KG1 (cell line): ENCODE data around the gene TRMT1L.
A peak's percentile ranks its signal among the peaks of the same experiment; 100 is the strongest.
"Not testable (repeated sequence)": the region's sequence is repeated elsewhere in the genome, so short reads cannot be mapped to it uniquely, and the experiment has no call there.

Experiments used
- DNase-seq: peaks from one replicate; lab custom pipeline; 2025; lab: John Stamatoyannopoulos, UW

The TRMT1L gene

GRCh38 chr1:185156854-185157598 lies at the start of gene TRMT1L, which contains the start of gene SWT1:
Gene TRMT1L (minus strand): TSS chr1:185156953. CDS start chr1:185156712, 241 bp downstream.
Gene SWT1 (plus strand): TSS chr1:185157167. CDS start chr1:185160842, 3,675 bp downstream.
- peak; percentile 98 for DNase-seq

- no peak for DNase-seq
Observed at GRCh38 chr1:185200889-185201288, 44.1 kb upstream of the TRMT1L start.

- DNase-seq, result not testable (repeated sequence)
Observed at GRCh38 chr1:185198712-185199111, 42.0 kb upstream of the TRMT1L start.

GRCh38 chr1:185193756-185194155 lies 37.0 kb upstream of the TRMT1L start:
- DNase-seq, result no peak

GRCh38 chr1:185170291-185170848 lies 13.6 kb upstream of the TRMT1L start:
- DNase-seq, result peak; percentile 85

- DNase-seq, result no peak
Observed at GRCh38 chr1:185166106-185166505, 9.4 kb upstream of the TRMT1L start.

- no peak for DNase-seq
Observed at GRCh38 chr1:185162491-185162890, 5.7 kb upstream of the TRMT1L start.

- DNase-seq, result no peak
Observed at GRCh38 chr1:185159966-185160365, 3.2 kb upstream of the TRMT1L start.

- DNase-seq, result no peak
Observed at GRCh38 chr1:185158800-185159199, 2.0 kb upstream of the TRMT1L start.

- no peak for DNase-seq
Observed at GRCh38 chr1:185157599-185158412, 1.1 kb upstream of the TRMT1L start.

- peak; percentile 59 for DNase-seq
Observed at GRCh38 chr1:185156288-185156853, 382 bp downstream of the TRMT1L start.

GRCh38 chr1:185155600-185156287 lies 1.0 kb downstream of the TRMT1L start:
- no peak for DNase-seq

- DNase-seq, result no peak
Observed at GRCh38 chr1:185154912-185155513, 1.7 kb downstream of the TRMT1L start.

- no peak for DNase-seq
Observed at GRCh38 chr1:185152187-185152767, 4.5 kb downstream of the TRMT1L start.

GRCh38 chr1:185151215-185151614 lies 5.5 kb downstream of the TRMT1L start:
- DNase-seq, result no peak

GRCh38 chr1:185144233-185144632 lies 12.5 kb downstream of the TRMT1L start:
- no peak for DNase-seq

GRCh38 chr1:185139246-185139645 lies 17.5 kb downstream of the TRMT1L start:
- DNase-seq, result no peak

- no peak for DNase-seq
Observed at GRCh38 chr1:185137896-185138545, 18.7 kb downstream of the TRMT1L start.

- no peak for DNase-seq
Observed at GRCh38 chr1:185132534-185132933, 24.2 kb downstream of the TRMT1L start.

- no peak for DNase-seq
Observed at GRCh38 chr1:185129708-185130107, 27.0 kb downstream of the TRMT1L start.
